ENCODE measurements around the gene ABI3BP.

The ABI3BP gene

GRCh38 chr3:100882571-100882984 is 110.6 kb downstream of the ABI3BP start:
- no peak for TF ChIP-seq CTCF (IDR thresholded peaks at IDR 0.05; ENCODE audit: low read length)
- no peak for TF ChIP-seq EZH2 (optimal IDR thresholded peaks at IDR 0.05; ENCODE audit: low read depth, low read length)
- TF ChIP-seq EZH2phosphoT487 (IDR thresholded peaks at IDR 0.05; ENCODE audit: low read length) = no peak
- no peak for DNase-seq
- H3F3A ChIP-seq (ENCODE audit: insufficient read depth, low read length) = no peaks in the 10 kb centered on the region
- no peak overlapping the region for H3K4me3 ChIP-seq (ENCODE audit: low read length)
- no peaks in the 10 kb centered on the region for H4K20me1 ChIP-seq (ENCODE audit: insufficient read depth, low read length)
- no peak overlapping the region for H3K9ac ChIP-seq (ENCODE audit: low read length)
- no peaks in the 10 kb centered on the region for H3K36me3 ChIP-seq (replicated peaks; ENCODE audit: insufficient read depth, low read length)
- no peak overlapping the region for H3K4me2 ChIP-seq (ENCODE audit: low read depth, low read length)
- H3K9me3 ChIP-seq (replicated peaks; ENCODE audit: insufficient read depth, low read length) = no peaks in the 10 kb centered on the region
- no peak overlapping the region for H2AFZ ChIP-seq (ENCODE audit: low read length)
- no peaks in the 10 kb centered on the region for H3K9me2 ChIP-seq (replicated peaks; ENCODE audit: insufficient read depth, low read length)
- H3K4me1 ChIP-seq (ENCODE audit: low read length) = no peaks in the 10 kb centered on the region
- no peaks in the 10 kb centered on the region for H3K27me3 ChIP-seq (replicated peaks; ENCODE audit: insufficient read depth, low read length)
- H3K27ac ChIP-seq (ENCODE audit: low read length) = no peak overlapping the region
- H3K79me2 ChIP-seq (ENCODE audit: low read length) = no peaks in the 10 kb centered on the region

- Histone ChIP-seq H3K4me2 (ENCODE audit: low read depth, low read length) (no peak overlapping the region), H3F3A (ENCODE audit: insufficient read depth, low read length) (no peaks in the 10 kb centered on the region), H3K36me3 (replicated peaks; ENCODE audit: insufficient read depth, low read length) (no peaks in the 10 kb centered on the region), H2AFZ (ENCODE audit: low read length) (no peak overlapping the region), H3K9me2 (replicated peaks; ENCODE audit: insufficient read depth, low read length) (no peaks in the 10 kb centered on the region), H3K27me3 (replicated peaks; ENCODE audit: insufficient read depth, low read length) (no peaks in the 10 kb centered on the region), H3K79me2 (ENCODE audit: low read length) (no peaks in the 10 kb centered on the region), H3K27ac (ENCODE audit: low read length) (no peak overlapping the region), H3K9me3 (replicated peaks; ENCODE audit: insufficient read depth, low read length) (no peaks in the 10 kb centered on the region), H3K9ac (ENCODE audit: low read length) (no peak overlapping the region), H4K20me1 (ENCODE audit: insufficient read depth, low read length) (no peaks in the 10 kb centered on the region), H3K4me1 (ENCODE audit: low read length) (no peaks in the 10 kb centered on the region), H3K4me3 (ENCODE audit: low read length) (no peak overlapping the region)
- DNase-seq = no peak
- TF ChIP-seq EZH2phosphoT487 (IDR thresholded peaks at IDR 0.05; ENCODE audit: low read length) = no peak
- no peak for TF ChIP-seq EZH2 (optimal IDR thresholded peaks at IDR 0.05; ENCODE audit: low read depth, low read length)
- TF ChIP-seq CTCF (IDR thresholded peaks at IDR 0.05; ENCODE audit: low read length) = no peak
These were observed 112.4 kb downstream of the ABI3BP start for GRCh38 chr3:100880845-100881244.

GRCh38 chr3:100880072-100880471 is 113.1 kb downstream of the ABI3BP start:
- H3K79me2 ChIP-seq (ENCODE audit: low read length) = no peaks in the 10 kb centered on the region
- TF ChIP-seq EZH2 (optimal IDR thresholded peaks at IDR 0.05; ENCODE audit: low read depth, low read length) (no peak), EZH2phosphoT487 (IDR thresholded peaks at IDR 0.05; ENCODE audit: low read length) (no peak), CTCF (IDR thresholded peaks at IDR 0.05; ENCODE audit: low read length) (no peak)
- H3K4me2 ChIP-seq (ENCODE audit: low read depth, low read length) = no peak overlapping the region
- no peaks in the 10 kb centered on the region for H3K9me3 ChIP-seq (replicated peaks; ENCODE audit: insufficient read depth, low read length)
- H3K27ac ChIP-seq (ENCODE audit: low read length) = no peak overlapping the region
- no peaks in the 10 kb centered on the region for H3K36me3 ChIP-seq (replicated peaks; ENCODE audit: insufficient read depth, low read length)
- DNase-seq = no peak
- no peak overlapping the region for H3K4me3 ChIP-seq (ENCODE audit: low read length)
- no peak overlapping the region for H2AFZ ChIP-seq (ENCODE audit: low read length)
- H4K20me1 ChIP-seq (ENCODE audit: insufficient read depth, low read length) = no peaks in the 10 kb centered on the region
- no peaks in the 10 kb centered on the region for H3K9me2 ChIP-seq (replicated peaks; ENCODE audit: insufficient read depth, low read length)
- no peaks in the 10 kb centered on the region for H3K4me1 ChIP-seq (ENCODE audit: low read length)
- H3K9ac ChIP-seq (ENCODE audit: low read length) = no peak overlapping the region
- H3F3A ChIP-seq (ENCODE audit: insufficient read depth, low read length) = no peaks in the 10 kb centered on the region
- H3K27me3 ChIP-seq (replicated peaks; ENCODE audit: insufficient read depth, low read length) = no peaks in the 10 kb centered on the region

All from MM.1S (cell line).